ENCODE data around the gene RYK. TPM values are rescaled to one million over a fixed set of nuclear protein-coding genes. Genes with fewer than 3 reads are reported as not detected.

Gene RYK
- polyA plus RNA-seq, 1 of the 3 experiments (the other 2 are of a cell fraction) = 25.9 TPM

- 87% methylated on average over 4 of the region's 4 CpGs for WGBS (ENCODE audit: low lambda C conversion rate)
- Histone ChIP-seq H3K27me3 (ENCODE audit: insufficient read depth) (no peaks in the 10 kb centered on the region), H3K9me2 (no peaks in the 10 kb centered on the region), H3F3A (replicated peaks; ENCODE audit: insufficient read depth) (peaks cover 2% of the 10 kb centered on the region), H3K79me2 (ENCODE audit: insufficient read depth) (no peaks in the 10 kb centered on the region), H2AFZ (ENCODE audit: low read depth) (no peak overlapping the region), H3K36me3 (replicated peaks in 1 of 2; ENCODE audit: control insufficient read depth in 1 of 2, insufficient read depth in 2 of 2, low read length in 1 of 2) (no peaks in the 10 kb centered on the region), H3K9ac (no peak overlapping the region), H3K27ac (ENCODE audit: low read depth in 2 of 2, low read length in 1 of 2) (no peak overlapping the region), H3K4me3 (ENCODE audit: low read depth in 2 of 2, low read length in 1 of 2) (no peak overlapping the region), H3K4me1 (ENCODE audit: control insufficient read depth in 1 of 2, insufficient read depth in 2 of 2, low read depth in 1 of 2, low read length in 1 of 2) (no peaks in the 10 kb centered on the region), H4K20me1 (ENCODE audit: insufficient read depth) (no peaks in the 10 kb centered on the region), H3K9me3 (no peaks in the 10 kb centered on the region), H3K4me2 (no peak overlapping the region)
- DNase-seq = no peak
- ChIA-PET CTCF (interaction anchor here (1.9 kb wide), 1 partner anchor 46 kb away, joined by 6 read pairs; no protein-coding TSS in a partner anchor), POLR2A (no interaction called here)
- TF ChIP-seq USF2 (IDR thresholded peaks at IDR 0.05; ENCODE audit: borderline replicate concordance, low read depth, low read length) (no peak), PBX3 (IDR thresholded peaks at IDR 0.05) (no peak), MAX (IDR thresholded peaks at IDR 0.05; ENCODE audit: low read depth) (no peak), RFX5 (IDR thresholded peaks at IDR 0.05; ENCODE audit: low read length) (no peak), REST (IDR thresholded peaks at IDR 0.05; ENCODE audit: low read depth, low read length) (no peak), NFIC (IDR thresholded peaks at IDR 0.05; ENCODE audit: borderline replicate concordance) (no peak), JUND (IDR thresholded peaks at IDR 0.05) (no peak), GATA2 (CRISPR knock-in tag; IDR thresholded peaks at IDR 0.05) (no peak), MEF2A (IDR thresholded peaks at IDR 0.05; ENCODE audit: borderline replicate concordance, low read depth) (no peak), IRF3 (IDR thresholded peaks at IDR 0.05; ENCODE audit: low read depth, low read length) (no peak)
Measured at GRCh38 chr3:134258761-134259347, 8.2 kb upstream of the RYK start.
